Transverse colon (tissue), 4 donors: Measurements from ENCODE around the gene ARHGAP24. TPM values are rescaled to one million over a fixed set of nuclear protein-coding genes. Genes with fewer than 3 reads are reported as not detected.

Experiments used
- DNase-seq: peaks from one replicate; pipeline ENCODE4 v3.0.0-alpha.2; 2019
- H3K27ac ChIP-seq, 4 donors: fragments of 200-600 bp; sonication (generic); 2 replicates each; pipeline ENCODE4 v1.5.1; 2016 to 2018; ENCODE audit warnings: inconsistent platforms in 4 of 4
- H3K27me3 ChIP-seq: fragments of 200-600 bp; sonication (generic); 2 replicates; pipeline ENCODE4 v1.5.1; 2017; ENCODE audit warnings: inconsistent platforms
- H3K36me3 ChIP-seq, 4 donors: fragments of 200-600 bp; sonication (generic); 2 replicates each; pipeline ENCODE4 v1.5.1; 2017 to 2019; ENCODE audit warnings: inconsistent platforms in 4 of 4
- H3K4me1 ChIP-seq, 4 donors: fragments of 200-600 bp; sonication (generic); 2 replicates each; pipeline ENCODE4 v1.5.1; 2017 to 2020; ENCODE audit warnings: inconsistent platforms in 4 of 4
- H3K4me3 ChIP-seq, 4 donors: fragments of 200-600 bp; sonication (generic); 1 replicate in 1 of 4; 2 replicates in 3 of 4; pipeline versions ENCODE4 v1.5.1 to v1.6.1; 2017 to 2019; ENCODE audit warnings: inconsistent platforms in 4 of 4
- H3K9me3 ChIP-seq, 2 donors: fragments of 200-600 bp; sonication (generic); 2 replicates each; pipeline ENCODE4 v1.5.1; 2017 to 2019; ENCODE audit warnings: inconsistent platforms in 2 of 2
- EP300 ChIP-seq: sonication (generic); formaldehyde crosslinking; IDR thresholded peaks from one replicate; pipeline ENCODE4 v1.6.1; 2017; ENCODE audit warnings: antibody characterized with exemption, low read depth
- POLR2A ChIP-seq: fragments of 450-650 bp; IDR thresholded peaks from one replicate; pipeline ENCODE4 v1.6.1; 2016; ENCODE audit warnings: antibody characterized with exemption, mild to moderate bottlenecking, moderate library complexity
- POLR2AphosphoS5 ChIP-seq, 3 donors: sonication (generic); formaldehyde crosslinking; IDR thresholded peaks; one replicate each; pipeline ENCODE4 v1.6.1; 2016; ENCODE audit warnings: antibody characterized with exemption in 3 of 3
- WGBS, 2 donors: methylation state at CpG; one replicate each; pipeline ENCODE4 v1.1.5; 2018; ENCODE audit warnings: low coverage in 1 of 2; 5-methylcytosine and 5-hydroxymethylcytosine counted together
- in situ Hi-C, 4 donors: fragments of 200-750 bp; cut with MboI; loops; one replicate each; pipeline versions ENCODE4 v1.15.0 to v1.15.1; 2017; ENCODE audit warnings: low sequenced_read_pairs in 3 of 4, low pct_ligation_motif_present in 1 of 4, low pct_unique_long_range_greater_than_20kb in 1 of 4
- intact Hi-C: fragments of 100-400 bp; cut with DNase I; formaldehyde crosslinking; loops from one replicate; pipeline ENCODE4 v1.15.1; 2023; ENCODE audit warnings: low total_unique reads
- total RNA-seq, 4 donors: library from RNA; depleted of rRNA; stranded (reverse); fragments of >200 nt; gene quantifications; one replicate each; pipeline ENCODE4 v1.1.0, GENCODE V29; 2016
- TF ChIP-seq, protein P1 (sequence below), 5 experiments: fragments of 200-600 bp in 3 of 5; fragments of 450-650 bp in 2 of 5; sonication (generic) in 3 of 5; IDR thresholded peaks; 1 replicate in 2 of 5; 2 replicates in 3 of 5; pipeline ENCODE4 v1.5.1; 2016 to 2017; ENCODE audit warnings: antibody characterized with exemption in 5 of 5, inconsistent platforms in 3 of 5, mild to moderate bottlenecking in 2 of 5, moderate library complexity in 1 of 5

Gene ARHGAP24
- total RNA-seq, 4 donors from 2014 or later: 4.2 to 32.0 (median 12.6) TPM

GRCh38 chr4:85508654-85509053 is 33.7 kb downstream of the ARHGAP24 start:
- 65 to 67% methylated on average over 2 of the region's 2 CpGs for WGBS, 2 donors
- H3K36me3 ChIP-seq: no peaks in the 10 kb centered on the region
- H3K4me3 ChIP-seq: no peak overlapping the region
- H3K27ac ChIP-seq: no peak overlapping the region
- peaks cover 0 to 16% (median 2%) of the 10 kb centered on the region in 4 donors for H3K4me1 ChIP-seq
- no peak for DNase-seq
- in situ Hi-C loops (no loop called here), intact Hi-C loops (no loop called here)
- TF ChIP-seq EP300 (no peak), POLR2A (no peak), POLR2AphosphoS5 (IDR thresholded peaks at IDR 0.05) (no peak)
- TF ChIP-seq, protein P1, sequence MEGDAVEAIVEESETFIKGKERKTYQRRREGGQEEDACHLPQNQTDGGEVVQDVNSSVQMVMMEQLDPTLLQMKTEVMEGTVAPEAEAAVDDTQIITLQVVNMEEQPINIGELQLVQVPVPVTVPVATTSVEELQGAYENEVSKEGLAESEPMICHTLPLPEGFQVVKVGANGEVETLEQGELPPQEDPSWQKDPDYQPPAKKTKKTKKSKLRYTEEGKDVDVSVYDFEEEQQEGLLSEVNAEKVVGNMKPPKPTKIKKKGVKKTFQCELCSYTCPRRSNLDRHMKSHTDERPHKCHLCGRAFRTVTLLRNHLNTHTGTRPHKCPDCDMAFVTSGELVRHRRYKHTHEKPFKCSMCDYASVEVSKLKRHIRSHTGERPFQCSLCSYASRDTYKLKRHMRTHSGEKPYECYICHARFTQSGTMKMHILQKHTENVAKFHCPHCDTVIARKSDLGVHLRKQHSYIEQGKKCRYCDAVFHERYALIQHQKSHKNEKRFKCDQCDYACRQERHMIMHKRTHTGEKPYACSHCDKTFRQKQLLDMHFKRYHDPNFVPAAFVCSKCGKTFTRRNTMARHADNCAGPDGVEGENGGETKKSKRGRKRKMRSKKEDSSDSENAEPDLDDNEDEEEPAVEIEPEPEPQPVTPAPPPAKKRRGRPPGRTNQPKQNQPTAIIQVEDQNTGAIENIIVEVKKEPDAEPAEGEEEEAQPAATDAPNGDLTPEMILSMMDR (IDR thresholded peaks at IDR 0.05): no peak
- H3K9me3 ChIP-seq: no peaks in the 10 kb centered on the region
- no peaks in the 10 kb centered on the region for H3K27me3 ChIP-seq

- WGBS, 2 donors: 60 to 62% methylated on average over 4 to 5 of the region's 5 CpGs
- intact Hi-C loops: no loop called here
- H3K27me3 ChIP-seq: no peaks in the 10 kb centered on the region
- no peak overlapping the region for H3K27ac ChIP-seq
- peaks cover 0 to 30% (median 8%) of the 10 kb centered on the region in 4 donors for H3K4me1 ChIP-seq
- DNase-seq: no peak
- TF ChIP-seq, protein P1 (IDR thresholded peaks at IDR 0.05): no peak
- TF ChIP-seq POLR2AphosphoS5 (IDR thresholded peaks at IDR 0.05): no peak
- TF ChIP-seq POLR2A: no peak
- H3K9me3 ChIP-seq: no peaks in the 10 kb centered on the region
- no peak overlapping the region for H3K4me3 ChIP-seq
- H3K36me3 ChIP-seq: no peaks in the 10 kb centered on the region
- in situ Hi-C loops: no loop called here
Measured at GRCh38 chr4:85509882-85510631, 35.1 kb downstream of the ARHGAP24 start.

DNA sequence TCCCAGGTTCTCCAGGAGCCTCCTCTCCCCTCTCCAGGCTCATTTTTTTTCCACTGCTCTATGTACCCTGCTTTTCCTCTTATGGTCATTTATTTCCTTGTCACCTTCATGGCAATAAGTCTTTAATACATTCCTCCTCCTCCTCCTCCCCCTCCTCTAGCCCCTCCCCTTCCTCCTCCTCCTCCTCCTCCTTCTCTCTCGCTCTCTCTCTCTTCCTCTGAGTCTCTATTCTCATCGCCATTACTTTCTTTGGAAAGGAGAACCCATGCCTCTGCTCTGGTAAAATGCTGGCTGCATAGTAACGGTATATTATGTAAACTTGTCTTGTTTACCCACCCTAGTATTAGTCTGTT is 35.7 kb downstream of the ARHGAP24 start:
- no peaks in the 10 kb centered on the region for H3K36me3 ChIP-seq
- intact Hi-C loops: no loop called here
- TF ChIP-seq, protein P1 (IDR thresholded peaks at IDR 0.05): no peak
- TF ChIP-seq EP300: no peak
- TF ChIP-seq POLR2AphosphoS5 (IDR thresholded peaks at IDR 0.05): no peak
- TF ChIP-seq POLR2A: no peak
- whole genome bisulfite sequencing, 2 donors: 46 to 58% methylated on average over 3 of the region's 3 CpGs
- DNase-seq: no peak
- in situ Hi-C loops: no loop called here
- no peak overlapping the region for H3K4me3 ChIP-seq
- no peaks in the 10 kb centered on the region for H3K9me3 ChIP-seq
- peaks cover 0 to 36% (median 8%) of the 10 kb centered on the region in 4 donors for H3K4me1 ChIP-seq
- H3K27ac ChIP-seq: no peak overlapping the region
- H3K27me3 ChIP-seq: no peaks in the 10 kb centered on the region

GRCh38 chr4:85512446-85513205 is 37.7 kb downstream of the ARHGAP24 start:
- in situ Hi-C loops (no loop called here), intact Hi-C loops (no loop called here)
- no peak overlapping the region for H3K27ac ChIP-seq
- H3K27me3 ChIP-seq: no peaks in the 10 kb centered on the region
- no peaks in the 10 kb centered on the region for H3K36me3 ChIP-seq
- H3K4me3 ChIP-seq: no peak overlapping the region
- H3K9me3 ChIP-seq: no peaks in the 10 kb centered on the region
- H3K4me1 ChIP-seq: peaks cover 0 to 37% (median 8%) of the 10 kb centered on the region in 4 donors
- WGBS, 2 donors: 21 to 32% methylated on average over 2 of the region's 2 CpGs
- DNase-seq: no peak
- TF ChIP-seq POLR2AphosphoS5 (IDR thresholded peaks at IDR 0.05) (no peak), EP300 (no peak), POLR2A (no peak)
- TF ChIP-seq, protein P1 (IDR thresholded peaks at IDR 0.05): no peak
